B cell (primary cell): ENCODE data around the gene RHOU. TPM values are rescaled to one million over a fixed set of nuclear protein-coding genes. Genes with fewer than 3 reads are reported as not detected.

Experiments
- ATAC-seq: fragments of 200-7000 bp; cut with Tn5 transposase; one replicate; pipeline ENCODE4 v1.10.0; 2021; ENCODE audit warnings: low read depth, mild to moderate bottlenecking, moderate number of reproducible peaks, moderate library complexity
- CTCF ChIA-PET: fragments of 350-600 bp; sonication (Branson Sonifier 250); formaldehyde crosslinking; loops from one replicate; lab custom pipeline; 2021; ENCODE audit warnings: antibody characterized with exemption, inconsistent platforms; lab: Charles Lee
- POLR2A ChIA-PET: fragments of 350-600 bp; sonication (Branson Sonifier 250); formaldehyde crosslinking; loops from one replicate; lab custom pipeline; 2021; ENCODE audit warnings: antibody characterized with exemption; lab: Charles Lee
- DNase-seq: peaks from one replicate; pipeline ENCODE4 v3.0.0; 2013
- H2AFZ ChIP-seq: 2 replicates; pipeline ENCODE4 v1.6.1; 2012; ENCODE audit warnings: mild to moderate bottlenecking, low read depth, low read length; ENCODE audit not compliant: insufficient read depth, poor library complexity, severe bottlenecking
- H3K27ac ChIP-seq, 2 donors: 1 replicate in 1 of 2; 2 replicates in 1 of 2; pipeline ENCODE4 v1.5.1; 2012 to 2013; ENCODE audit warnings: low read length in 2 of 2, mild to moderate bottlenecking in 2 of 2, moderate library complexity in 1 of 2
- H3K27me3 ChIP-seq, 4 experiments: fragments of 200-600 bp in 1 of 4; sonication (generic) in 1 of 4; replicated peaks in 1 of 4; 1 replicate in 2 of 4; 2 replicates in 2 of 4; pipeline versions ENCODE4 v1.6.1 to v1.7.0; 2013 to 2016; ENCODE audit warnings: low read length in 3 of 4, mild to moderate bottlenecking in 2 of 4, mixed read lengths in 1 of 4, moderate library complexity in 1 of 4; ENCODE audit not compliant: insufficient read depth in 4 of 4, control insufficient read depth in 3 of 4; ENCODE audit errors: control extremely low read depth in 1 of 4
- H3K36me3 ChIP-seq, 2 experiments: replicated peaks in 1 of 2; 1 replicate in 1 of 2; 2 replicates in 1 of 2; pipeline versions ENCODE4 v1.6.1 to v1.7.1; 2013; ENCODE audit warnings: low read length in 1 of 2; ENCODE audit not compliant: insufficient read depth in 2 of 2, control insufficient read depth in 1 of 2; ENCODE audit errors: control extremely low read depth in 1 of 2, extremely low read depth in 1 of 2
- H3K4me1 ChIP-seq, 2 donors: fragments of 200-600 bp in 1 of 2; sonication (generic) in 1 of 2; 1 replicate in 1 of 2; 2 replicates in 1 of 2; pipeline versions ENCODE4 v1.5.1 to v1.6.1; 2013 to 2017; ENCODE audit warnings: low read length in 2 of 2; ENCODE audit not compliant: control insufficient read depth in 2 of 2, insufficient read depth in 2 of 2
- H3K4me2 ChIP-seq: replicated peaks from 2 replicates; pipeline ENCODE3; 2012; ENCODE audit warnings: mild to moderate bottlenecking, low read depth, low read length; ENCODE audit not compliant: poor library complexity, severe bottlenecking
- H3K4me3 ChIP-seq, 5 experiments: fragments of 200-600 bp in 1 of 5; sonication (generic) in 1 of 5; 1 replicate in 3 of 5; 2 replicates in 2 of 5; pipeline versions ENCODE4 v1.5.1 to v1.7.0; 2011 to 2016; ENCODE audit warnings: low read length in 4 of 5, mild to moderate bottlenecking in 4 of 5, low read depth in 2 of 5, control low read depth in 1 of 5, moderate library complexity in 1 of 5; ENCODE audit not compliant: insufficient read depth in 1 of 5; ENCODE audit errors: control extremely low read depth in 1 of 5, extremely low read depth in 1 of 5
- H3K79me2 ChIP-seq: fragments of 200-600 bp; sonication (generic); one replicate; pipeline ENCODE4 v1.6.0; 2016; ENCODE audit warnings: low read length; ENCODE audit not compliant: control insufficient read depth, insufficient read depth
- H3K9ac ChIP-seq: fragments of 200-600 bp; sonication (generic); 2 replicates; pipeline ENCODE4 v1.6.1; 2017; ENCODE audit warnings: mild to moderate bottlenecking, low read length, moderate library complexity
- H3K9me3 ChIP-seq, 3 donors: one replicate each; pipeline versions ENCODE4 v1.6.1 to v1.7.1; 2013; ENCODE audit warnings: low read length in 2 of 3; ENCODE audit not compliant: control insufficient read depth in 2 of 3, insufficient read depth in 1 of 3; ENCODE audit errors: control extremely low read depth in 1 of 3
- H4K20me1 ChIP-seq: 2 replicates; pipeline ENCODE4 v1.6.0; 2012; ENCODE audit warnings: mild to moderate bottlenecking, low read length; ENCODE audit not compliant: insufficient read depth, control insufficient read depth, poor library complexity, severe bottlenecking
- H3K27ac Mint-ChIP-seq: one replicate; pipeline ENCODE4 v1.8.0; 2021; ENCODE audit warnings: mixed read lengths
- H3K27me3 Mint-ChIP-seq: one replicate; pipeline ENCODE4 v1.8.0; 2021; ENCODE audit warnings: mixed read lengths
- H3K4me1 Mint-ChIP-seq: one replicate; pipeline ENCODE4 v1.8.0; 2021; ENCODE audit warnings: mixed read lengths
- H3K4me3 Mint-ChIP-seq: one replicate; pipeline ENCODE4 v1.8.0; 2021; ENCODE audit warnings: mixed read lengths
- H3K9me3 Mint-ChIP-seq: one replicate; pipeline ENCODE4 v1.8.0; 2022; ENCODE audit warnings: mixed read lengths; ENCODE audit not compliant: insufficient read depth
- CTCF ChIP-seq: fragments of 200-600 bp; IDR thresholded peaks from one replicate; pipeline ENCODE4 v1.8.0; 2022; ENCODE audit warnings: antibody characterized with exemption, mild to moderate bottlenecking
- EZH2 ChIP-seq: IDR thresholded peaks from 2 replicates; pipeline ENCODE4 v1.6.1; 2012; ENCODE audit warnings: borderline replicate concordance, low read depth, mild to moderate bottlenecking, moderate library complexity, low read length; ENCODE audit not compliant: insufficient read depth, poor library complexity, severe bottlenecking
- WGBS: methylation state at CpG from one replicate; pipeline ENCODE4 v1.1.5; 2013; ENCODE audit warnings: missing lambda C conversion rate; ENCODE audit not compliant: insufficient coverage; 5-methylcytosine and 5-hydroxymethylcytosine counted together
- intact Hi-C: fragments of 100-400 bp; cut with micrococcal nuclease; formaldehyde crosslinking; loops from one replicate; pipeline ENCODE4 v1.10.0; 2022
- polyA plus RNA-seq: library from polyadenylated mRNA; depleted of rRNA; stranded (reverse); fragments of >200 nt; gene quantifications from 2 replicates; pipeline ENCODE4 v1.2.3, GENCODE V29; 2012
- total RNA-seq, 2 donors: library from RNA; stranded (reverse); fragments of 120-200 nt in 1 of 2; gene quantifications; 1 replicate in 1 of 2; 2 replicates in 1 of 2; pipeline versions ENCODE4 v1.2.3 to v1.2.4, GENCODE V29; 2013 to 2022

RHOU gene
- total and polyA plus RNA-seq, 2 donors (not counting 1 experiment from before 2014, with no cell fraction given): 0.12 TPM; not detected in 1

DNA sequence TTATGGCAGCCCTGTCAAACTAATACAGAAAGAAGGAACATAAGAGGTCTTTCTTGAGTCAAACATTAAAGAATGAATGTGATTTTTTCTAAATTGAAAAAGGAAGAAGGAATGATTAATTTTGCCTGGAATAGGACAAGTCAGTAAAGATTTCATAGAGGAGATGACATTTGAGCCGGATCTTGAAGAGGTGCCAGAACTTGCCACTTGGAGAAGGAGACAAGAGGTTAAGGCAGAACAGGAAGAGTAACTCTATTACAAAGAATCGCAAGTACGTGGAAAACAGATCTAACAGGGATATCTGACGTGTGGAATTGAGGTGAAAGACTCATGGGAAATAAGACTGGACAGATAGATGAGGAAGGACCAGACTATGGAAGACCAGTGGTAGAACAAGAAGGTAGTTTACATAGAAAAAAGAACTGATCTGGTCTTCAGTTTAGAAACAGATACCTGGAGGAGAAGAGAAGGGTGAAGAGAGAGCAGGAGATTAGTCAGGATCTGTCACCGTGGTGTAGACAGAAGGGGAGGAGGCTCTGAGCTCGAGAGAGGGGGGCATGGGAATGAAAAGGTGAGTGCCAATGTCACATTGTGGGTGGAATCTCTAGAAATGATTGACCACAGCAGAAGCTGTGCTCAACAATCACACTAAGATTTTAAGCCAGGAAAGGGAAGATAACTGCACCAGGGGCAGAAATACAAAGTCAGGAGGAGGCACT is 32.5 kb downstream of the RHOU start:
- H3K27me3 Mint-ChIP-seq: peaks cover 13% of the 10 kb centered on the region
- intact Hi-C loops: no loop called here
- H3K79me2 ChIP-seq: no peaks in the 10 kb centered on the region
- no peaks in the 10 kb centered on the region for H3K36me3 ChIP-seq
- H3K4me2 ChIP-seq: no peak overlapping the region
- peaks cover 3 to 6% of the 10 kb centered on the region in 2 donors for H3K4me1 ChIP-seq
- no peaks in the 10 kb centered on the region for H4K20me1 ChIP-seq
- TF ChIP-seq EZH2: no peak
- TF ChIP-seq CTCF: no peak
- no peak overlapping the region for H3K9ac ChIP-seq
- H3K27me3 ChIP-seq: peaks cover 0 to 3% (median 0%) of the 10 kb centered on the region in 4 experiments
- H3K4me3 Mint-ChIP-seq: no peak overlapping the region
- no peak overlapping the region for H2AFZ ChIP-seq
- no peaks in the 10 kb centered on the region for H3K9me3 Mint-ChIP-seq
- H3K4me3 ChIP-seq: no peak overlapping the region
- ATAC-seq (no peak), DNase-seq (no peak)
- peaks cover 0 to 4% (median 0%) of the 10 kb centered on the region in 3 donors for H3K9me3 ChIP-seq
- POLR2A ChIA-PET: no interaction called here
- H3K4me1 Mint-ChIP-seq: peaks cover 4% of the 10 kb centered on the region
- H3K27ac Mint-ChIP-seq: no peak overlapping the region
- no peak overlapping the region for H3K27ac ChIP-seq
- WGBS: 98% methylated on average over 5 of the region's 6 CpGs
- CTCF ChIA-PET: no interaction called here

GRCh38 chr1:228768355-228769000 is 33.2 kb downstream of the RHOU start:
- Histone ChIP-seq H4K20me1 (no peaks in the 10 kb centered on the region), H3K27ac (no peak overlapping the region), H3K27me3 (peaks cover 0 to 3% (median 0%) of the 10 kb centered on the region in 4 experiments), H3K9me3 (peaks cover 0 to 4% (median 0%) of the 10 kb centered on the region in 3 donors), H3K36me3 (no peaks in the 10 kb centered on the region), H3K9ac (no peak overlapping the region), H3K4me2 (no peak overlapping the region), H3K4me1 (peaks cover 3 to 6% of the 10 kb centered on the region in 2 donors), H3K4me3 (no peak overlapping the region), H3K79me2 (no peaks in the 10 kb centered on the region), H2AFZ (no peak overlapping the region)
- POLR2A ChIA-PET: no interaction called here
- WGBS: 80% methylated on average over 8 of the region's 12 CpGs
- TF ChIP-seq EZH2 (no peak), CTCF (no peak)
- Mint-ChIP-seq H3K9me3 (no peaks in the 10 kb centered on the region), H3K4me3 (no peak overlapping the region), H3K4me1 (peaks cover 4% of the 10 kb centered on the region), H3K27ac (no peak overlapping the region), H3K27me3 (peaks cover 13% of the 10 kb centered on the region)
- no peak for DNase-seq
- CTCF ChIA-PET: no interaction called here
- no peak for ATAC-seq
- intact Hi-C loops: no loop called here
